K562 (cell line): ENCODE data around the gene TAS2R16. TPM values are rescaled to one million over a fixed set of nuclear protein-coding genes. Genes with fewer than 3 reads are reported as not detected.

Experiments used
- ATAC-seq: fragments of 200-7000 bp; cut with Tn5 transposase; 3 replicates; pipeline ENCODE4 v1.9.1; 2020; ENCODE audit warnings: moderate library complexity
- BruUV-seq: library from RNA; stranded (reverse); fragments of 400-500 nt; replicated peaks from 2 replicates; lab custom pipeline; 2021; lab: Mats Ljungman, UMichigan
- CTCF ChIA-PET: fragments of 300-600 bp; formaldehyde crosslinking; extraction: SDS; loops from one replicate; lab custom pipeline; 2021; ENCODE audit warnings: low intra/inter-chr PET ratio; lab: Yijun Ruan, JAX
- POLR2A ChIA-PET: fragments of 300-600, 350-650 bp; sonication (Branson Sonifier 250); formaldehyde crosslinking; extraction: SDS; loops from one replicate; lab custom pipeline; 2021; ENCODE audit warnings: antibody characterized with exemption, inconsistent platforms; lab: Yijun Ruan, JAX
- DNase-seq, 4 experiments: peaks; one replicate each; pipeline versions ENCODE4 v3.0.0 to v3.0.0-alpha.2; 2011 to 2018; ENCODE audit warnings: low spot score in 3 of 4, mixed read lengths in 3 of 4; ENCODE audit errors: extremely low read depth in 1 of 4
- FAIRE-seq: peaks from 2 replicates; lab custom pipeline; 2011; peaks lifted over from hg19 to GRCh38; lab: Jason Lieb, UNC
- H2AFZ ChIP-seq: 2 replicates; pipeline ENCODE4 v1.6.0; 2011; ENCODE audit warnings: low read depth, low read length, control low read depth, inconsistent platforms
- H3K27ac ChIP-seq: fragments of 200-600 bp; 3 replicates; pipeline ENCODE4 v1.8.0; 2011; ENCODE audit warnings: low read depth, mild to moderate bottlenecking, control low read depth, inconsistent platforms, low read length, moderate library complexity, mixed read lengths; ENCODE audit errors: extremely low read depth
- H3K27me3 ChIP-seq, 2 experiments: fragments of 300-600 bp in 1 of 2; 2 replicates in 1 of 2; 3 replicates in 1 of 2; pipeline versions ENCODE4 v1.6.0 to v1.8.0; 2011; ENCODE audit warnings: inconsistent platforms in 2 of 2, low read length in 2 of 2, mild to moderate bottlenecking in 1 of 2, mixed read lengths in 1 of 2, moderate library complexity in 1 of 2; ENCODE audit not compliant: control insufficient read depth in 2 of 2, insufficient read depth in 2 of 2
- H3K36me3 ChIP-seq: fragments of 300-600 bp; 3 replicates; pipeline ENCODE4 v1.8.0; 2011; ENCODE audit warnings: mild to moderate bottlenecking, low read length, inconsistent platforms; ENCODE audit not compliant: control insufficient read depth, insufficient read depth
- H3K4me1 ChIP-seq, 2 experiments: fragments of 200-600 bp in 1 of 2; replicated peaks in 1 of 2; 2 replicates in 1 of 2; 3 replicates in 1 of 2; pipeline versions ENCODE4 v1.5.1 to v1.8.0; 2011; ENCODE audit warnings: inconsistent platforms in 2 of 2, low read length in 2 of 2, mild to moderate bottlenecking in 1 of 2, mixed read lengths in 1 of 2, moderate library complexity in 1 of 2; ENCODE audit not compliant: control insufficient read depth in 2 of 2, insufficient read depth in 2 of 2
- H3K4me2 ChIP-seq: 2 replicates; pipeline ENCODE4 v1.6.1; 2011; ENCODE audit warnings: low read length, control low read depth, inconsistent platforms, mixed read lengths; ENCODE audit not compliant: insufficient read depth
- H3K4me3 ChIP-seq: fragments of 200-600 bp; sonication (generic), shearing (Covaris generic); 2 replicates; pipeline ENCODE4 v1.5.1; 2016; ENCODE audit warnings: control low read depth, inconsistent platforms
- H3K79me2 ChIP-seq: fragments of 200-600 bp; 3 replicates; pipeline ENCODE4 v1.8.0; 2011; ENCODE audit warnings: low read length, inconsistent platforms; ENCODE audit not compliant: control insufficient read depth, insufficient read depth
- H3K9ac ChIP-seq, 2 experiments: 2 replicates each; pipeline versions ENCODE4 v1.6.0 to v1.6.1; 2011; ENCODE audit warnings: low read depth in 2 of 2, low read length in 2 of 2, control low read depth in 1 of 2, inconsistent platforms in 1 of 2, mild to moderate bottlenecking in 1 of 2, mixed read lengths in 1 of 2; ENCODE audit not compliant: insufficient read depth in 1 of 2
- H3K9me1 ChIP-seq: one replicate; pipeline ENCODE4 v1.6.0; 2011; ENCODE audit warnings: inconsistent platforms, mild to moderate bottlenecking, low read length, moderate library complexity; ENCODE audit not compliant: control insufficient read depth, insufficient read depth
- H3K9me3 ChIP-seq: replicated peaks from 2 replicates; pipeline ENCODE4 v1.5.1; 2011; ENCODE audit warnings: low read depth, low read length, inconsistent platforms; ENCODE audit not compliant: control insufficient read depth, insufficient read depth
- H4K20me1 ChIP-seq: replicated peaks from 2 replicates; pipeline ENCODE4 v1.6.1; 2011; ENCODE audit warnings: low read length, inconsistent platforms, mixed read lengths; ENCODE audit not compliant: control insufficient read depth, insufficient read depth
- ARNT ChIP-seq, 2 experiments: fragments of 450-650 bp; IDR thresholded peaks; 2 replicates each; pipeline ENCODE4 v1.6.1; 2016; ENCODE audit warnings: mild to moderate bottlenecking in 1 of 2
- CBX8 ChIP-seq: fragments of 200-600 bp; sonication (generic); IDR thresholded peaks from 2 replicates; pipeline ENCODE4 v1.6.1; 2012; ENCODE audit warnings: borderline replicate concordance, mixed run types, low read depth, mild to moderate bottlenecking, moderate library complexity, mixed read lengths, low read length, control low read depth, inconsistent platforms; ENCODE audit not compliant: poor library complexity, severe bottlenecking; ENCODE audit errors: extremely low read depth
- CHCHD3 ChIP-seq: fragments of 250-450 bp; sonication (Bioruptor Pico); IDR thresholded peaks from 2 replicates; pipeline ENCODE4 v2.1.2; 2022; ENCODE audit warnings: mild to moderate bottlenecking
- HDAC8 ChIP-seq: fragments of 450-650 bp; IDR thresholded peaks from 2 replicates; pipeline ENCODE4 v1.6.1; 2016; ENCODE audit warnings: mild to moderate bottlenecking, missing genetic modification characterization, moderate library complexity, missing compliant biosample characterization
- ILK ChIP-seq: fragments of 450-650 bp; IDR thresholded peaks from 2 replicates; pipeline ENCODE4 v1.6.1; 2016; ENCODE audit warnings: missing genetic modification characterization, low read depth, mild to moderate bottlenecking, missing compliant biosample characterization, moderate library complexity, borderline replicate concordance
- JUNB ChIP-seq: fragments of 450-650 bp; formaldehyde crosslinking; conservative IDR thresholded peaks from 2 replicates; pipeline ENCODE4 v1.4.0; 2020; ENCODE audit warnings: mild to moderate bottlenecking
- KDM2B ChIP-seq: fragments of 250-450 bp; sonication (Bioruptor Pico); IDR thresholded peaks from 2 replicates; pipeline ENCODE4 v1.8.0; 2021; ENCODE audit warnings: mild to moderate bottlenecking, moderate library complexity
- MAX ChIP-seq: sonication (generic); formaldehyde crosslinking; IDR thresholded peaks from 2 replicates; pipeline ENCODE4 v1.9.0; 2022; ENCODE audit warnings: mild to moderate bottlenecking, missing genetic modification reagents
- MEF2A ChIP-seq: IDR thresholded peaks from 2 replicates; pipeline ENCODE4 v1.6.1; 2011; ENCODE audit warnings: low read depth, mild to moderate bottlenecking, low read length, moderate library complexity; ENCODE audit not compliant: control insufficient read depth
- PHB ChIP-seq: fragments of 250-450 bp; sonication (Bioruptor Pico); IDR thresholded peaks from 2 replicates; pipeline ENCODE4 v1.5.0; 2021
- POLR2H ChIP-seq: IDR thresholded peaks from 2 replicates; pipeline ENCODE4 v1.6.1; 2016; ENCODE audit warnings: missing genetic modification characterization, low read depth, mild to moderate bottlenecking, control low read depth, missing compliant biosample characterization, moderate library complexity
- RAD21 ChIP-seq, 2 experiments: fragments of 250-450 bp in 1 of 2; fragments of 450-650 bp in 1 of 2; sonication (Bioruptor Pico) in 1 of 2; formaldehyde crosslinking in 1 of 2; IDR thresholded peaks in 1 of 2; conservative IDR thresholded peaks in 1 of 2; 2 replicates each; pipeline versions ENCODE4 v1.4.0 to v1.8.0; 2020 to 2022; ENCODE audit warnings: mild to moderate bottlenecking in 2 of 2, moderate library complexity in 1 of 2
- STAG1 ChIP-seq: sonication (generic); formaldehyde crosslinking; IDR thresholded peaks from 2 replicates; pipeline ENCODE4 v1.5.0; 2020; ENCODE audit warnings: missing genetic modification reagents, borderline replicate concordance
- TAF9B ChIP-seq: fragments of 450-650 bp; IDR thresholded peaks from 2 replicates; pipeline ENCODE4 v1.6.1; 2018; ENCODE audit warnings: mild to moderate bottlenecking; ENCODE audit not compliant: partially characterized antibody
- WHSC1 ChIP-seq: IDR thresholded peaks from one replicate; pipeline ENCODE4 v1.6.1; 2012; ENCODE audit warnings: low read length, control low read depth, inconsistent platforms
- ZNF143 ChIP-seq: sonication (generic); formaldehyde crosslinking; IDR thresholded peaks from 2 replicates; pipeline ENCODE4 v1.9.0; 2022; ENCODE audit warnings: mild to moderate bottlenecking, missing genetic modification reagents
- ZNF197 ChIP-seq: fragments of 200-800 bp; sonication (Bioruptor generic); IDR thresholded peaks from 2 replicates; pipeline ENCODE4 v1.6.1; 2016; ENCODE audit warnings: low read depth, missing genetic modification characterization, missing compliant biosample characterization
- ZNF3 ChIP-seq: fragments of 250-450 bp; sonication (Bioruptor Pico); IDR thresholded peaks from 2 replicates; pipeline ENCODE4 v1.5.0; 2021; ENCODE audit warnings: mild to moderate bottlenecking, moderate library complexity
- ZNF507 ChIP-seq: conservative IDR thresholded peaks from 2 replicates; pipeline ENCODE4 v1.6.1; 2017; ENCODE audit warnings: missing genetic modification characterization, missing compliant biosample characterization
- WGBS: fragments of 100-300 bp; shearing (Covaris generic); methylation state at CpG from one replicate; pipeline ENCODE4 v1.1.6; 2016; ENCODE audit warnings: low coverage, mixed read lengths; ENCODE audit not compliant: insufficient coverage; ENCODE audit errors: missing lambda C conversion rate; 5-methylcytosine and 5-hydroxymethylcytosine counted together
- in situ Hi-C: fragments of 300-500 bp; cut with MboI; formaldehyde crosslinking; loops from 4 replicates; pipeline ENCODE4 v1.15.0; 2018; ENCODE audit warnings: inconsistent platforms, mixed read lengths
- intact Hi-C: fragments of 100-400 bp; cut with micrococcal nuclease; formaldehyde crosslinking; loops from 2 replicates; pipeline ENCODE4 v1.14.2; 2022
- polyA plus RNA-seq, 8 experiments: library from polyadenylated mRNA; depleted of rRNA in 4 of 8; stranded (reverse) in 5 of 8; unstranded in 3 of 8; fragments of >200 nt; fragmentation: Nextera tagmentation in 2 of 8; fragmentation: Illumina TruSeq in 1 of 8; extraction: Ambion mirVana in 2 of 8; extraction: Trizol in 1 of 8; gene quantifications; 2 replicates each; pipeline versions ENCODE4 v1.2.1 to v1.2.3, GENCODE V29; 2011 to 2014; ENCODE audit warnings: inconsistent platforms in 1 of 8, missing spikeins in 1 of 8
- total RNA-seq, 7 experiments: library from RNA; depleted of rRNA in 6 of 7; stranded (reverse); fragments of >200 nt in 6 of 7; fragmentation: Illumina TruSeq in 2 of 7; extraction: Trizol in 2 of 7; gene quantifications; 2 replicates each; pipeline versions ENCODE4 v1.2.1 to v1.2.3, GENCODE V29; 2011 to 2021; ENCODE audit warnings: low replicate concordance in 1 of 7

Gene TAS2R16
- total and polyA plus RNA-seq, 9 of the 15 experiments (the other 6 are each of a cell fraction or from before 2014, with no cell fraction given), result not detected

- TF ChIP-seq POLR2H (tag) (no peak), ZNF143 (no peak)
- TF ChIP-seq, all 486 proteins: peak for 0
- Histone ChIP-seq H2AFZ (no peak overlapping the region), H3K4me2 (no peak overlapping the region), H3K9me3 (0 out of 2 replicates have a peak, but pooled peaks cover under 1% of the 10 kb centered on the region), H3K9ac (no peak overlapping the region), H3K79me2 (no peaks in the 10 kb centered on the region), H3K27me3 (no peaks in the 10 kb centered on the region), H3K4me1 (no peaks in the 10 kb centered on the region), H3K4me3 (no peak overlapping the region), H3K27ac (no peak overlapping the region), H3K9me1 (no peaks in the 10 kb centered on the region), H3K36me3 (no peaks in the 10 kb centered on the region), H4K20me1 (no peaks in the 10 kb centered on the region)
- in situ Hi-C loops (no loop called here), intact Hi-C loops (no loop called here)
- CTCF ChIA-PET, result no interaction called here
- DNase-seq (no peak), ATAC-seq (no peak), FAIRE-seq (no peak)
- POLR2A ChIA-PET, result no interaction called here
- no TSS peak for BruUV-seq
- WGBS, result 2% methylated on average over 2 of the region's 2 CpGs
Measured at GRCh38 chr7:122989577-122989976, 5.9 kb downstream of the TAS2R16 start.

GRCh38 chr7:122989041-122989440 lies 6.5 kb downstream of the TAS2R16 start:
- H3K9ac ChIP-seq, result no peak overlapping the region
- H3K36me3 ChIP-seq, result no peaks in the 10 kb centered on the region
- H3K27me3 ChIP-seq, result no peaks in the 10 kb centered on the region
- no peak overlapping the region for H3K4me2 ChIP-seq
- no TSS peak for BruUV-seq
- ChIA-PET POLR2A (no interaction called here), CTCF (no interaction called here)
- no peaks in the 10 kb centered on the region for H3K9me3 ChIP-seq
- ATAC-seq (no peak), FAIRE-seq (no peak), DNase-seq (no peak)
- H3K9me1 ChIP-seq, result no peaks in the 10 kb centered on the region
- intact Hi-C loops, result no loop called here
- H2AFZ ChIP-seq, result no peak overlapping the region
- no peak overlapping the region for H3K4me3 ChIP-seq
- WGBS, result under 1% methylated on average over 6 of the region's 6 CpGs
- in situ Hi-C loops, result no loop called here
- no peaks in the 10 kb centered on the region for H4K20me1 ChIP-seq
- no peaks in the 10 kb centered on the region for H3K4me1 ChIP-seq
- no peak overlapping the region for H3K27ac ChIP-seq
- H3K79me2 ChIP-seq, result no peaks in the 10 kb centered on the region
- TF ChIP-seq ARNT (IDR thresholded peaks at IDR 0.05), result no peak
- no peak for TF ChIP-seq WHSC1
- no peak for TF ChIP-seq ZNF3 (CRISPR knock-in tag)
- TF ChIP-seq CBX8, result no peak
- no peak for TF ChIP-seq ZNF197 (CRISPR knock-in tag)
- no peak for TF ChIP-seq STAG1 (CRISPR knock-in tag)
- no peak for TF ChIP-seq KDM2B (CRISPR knock-in tag)
- no peak for TF ChIP-seq ZNF507 (tag)
- no peak for TF ChIP-seq JUNB (CRISPR knock-in tag)
- TF ChIP-seq MAX (CRISPR knock-in tag), result no peak
- no peak for TF ChIP-seq RAD21 (CRISPR knock-in tag; conservative IDR thresholded peaks at IDR 0.05 in 1 of 2, IDR thresholded peaks at IDR 0.05 in 1 of 2)
- TF ChIP-seq TAF9B, result no peak
- TF ChIP-seq HDAC8, result no peak
- TF ChIP-seq PHB, result no peak
- no peak for TF ChIP-seq MEF2A
- no peak for TF ChIP-seq CHCHD3 (CRISPR knock-in tag)
- TF ChIP-seq ILK (tag), result no peak
